ENCODE results near the gene ITGB4. TPM values are rescaled to one million over a fixed set of nuclear protein-coding genes. Genes with fewer than 3 reads are reported as not detected.

ITGB4 gene
- total RNA-seq, 4 donors from 2014 or later: 36.5 to 57.4 (median 46.6) TPM

- Histone ChIP-seq H3K36me3 (peaks cover 8 to 30% (median 28%) of the 10 kb centered on the region in 4 donors), H3K27ac (replicated peaks in 1 of 4) (no peak overlapping the region), H3K4me1 (peaks cover 23 to 33% (median 29%) of the 10 kb centered on the region in 4 donors), H3K27me3 (no peaks in the 10 kb centered on the region), H3K4me3 (no peak overlapping the region), H3K9me3 (no peaks in the 10 kb centered on the region)
- DNase-seq (ENCODE audit: extremely low spot score): no peak
- 88% methylated on average over 4 of the region's 4 CpGs for WGBS
- intact Hi-C loops (cut with DNase I): no loop called here
- TF ChIP-seq POLR2AphosphoS5 (IDR thresholded peaks at IDR 0.05): no peak
Observed at GRCh38 chr17:75806822-75807500, 85.7 kb downstream of the ITGB4 start.

Other genes starting within 250 kb of the ITGB4 start
- gene CASKIN2, start 205.9 kb upstream of the ITGB4 start, total RNA-seq: 10 to 100 TPM; 16.2 to 43.5 (median 35.5) TPM
- gene TSEN54, start 204.9 kb upstream of the ITGB4 start, total RNA-seq: 10 to 100 TPM; 14.5 to 32.1 (median 24.1) TPM
- 10 to 100 TPM in 2 of 4 donors, 1 to 10 TPM in 2; 6.1 to 12.3 (median 9.1) TPM for gene LLGL2, start 195.8 kb upstream of the ITGB4 start, total RNA-seq
- 10 to 100 TPM; 34.5 to 61.9 (median 43.4) TPM for gene MYO15B, start 133.7 kb upstream of the ITGB4 start, total RNA-seq
- 1 to 10 TPM; 4.3 to 6.6 (median 5.6) TPM for gene SMIM5, start 88.0 kb upstream of the ITGB4 start, total RNA-seq
- 10 to 100 TPM in 3 of 4 donors, 1 to 10 TPM in 1; 6.3 to 14.7 (median 11.9) TPM for gene RECQL5, start 54.3 kb upstream of the ITGB4 start, total RNA-seq
- gene SAP30BP, start 54.1 kb upstream of the ITGB4 start, total RNA-seq: 10 to 100 TPM; 50.3 to 81.3 (median 77.6) TPM
- gene GALK1, start 43.7 kb downstream of the ITGB4 start, total RNA-seq: 10 to 100 TPM; 16.9 to 34.1 (median 24.4) TPM
- 10 to 100 TPM; 18.0 to 23.7 (median 20.0) TPM for gene UNK, start 63.3 kb downstream of the ITGB4 start, total RNA-seq
- gene UNC13D, start 122.9 kb downstream of the ITGB4 start, total RNA-seq: 1 to 10 TPM; 5.9 to 10.0 (median 9.0) TPM
- gene WBP2, start 133.9 kb downstream of the ITGB4 start, total RNA-seq: 10 to 100 TPM; 48.2 to 95.8 (median 85.2) TPM
- 100 to 1,000 TPM in 1 of 4 donors, 10 to 100 TPM in 3; 67.8 to 147 (median 81.9) TPM for gene TRIM47, start 157.1 kb downstream of the ITGB4 start, total RNA-seq
- gene TRIM65, start 175.5 kb downstream of the ITGB4 start, total RNA-seq: 10 to 100 TPM; 13.3 to 36.4 (median 27.4) TPM
- 10 to 100 TPM; 32.5 to 61.7 (median 44.1) TPM for gene MRPL38, start 183.4 kb downstream of the ITGB4 start, total RNA-seq
- 10 to 100 TPM in 2 of 4 donors, 1 to 10 TPM in 2; 7.8 to 15.0 (median 10.4) TPM for gene FBF1, start 219.6 kb downstream of the ITGB4 start, total RNA-seq

All from esophagus muscularis mucosa (tissue), 4 donors.